Cerebellar cortex (tissue), 1 donor: ENCODE data around the gene DMRTA2.
A peak's percentile ranks its signal among the peaks of the same experiment; 100 is the strongest.

ENCODE experiments used
- DNase-seq: peaks from one replicate; pipeline ENCODE4 v3.0.0-alpha.2; 2015; ENCODE audit warnings: low spot score

Gene DMRTA2

GRCh38 chr1:50373532-50373931, 49.7 kb downstream of the DMRTA2 start:
- DNase-seq = no peak

- no peak for DNase-seq
Measured at GRCh38 chr1:50371749-50372148, 51.5 kb downstream of the DMRTA2 start.

- DNase-seq = peak; percentile 4
Measured at GRCh38 chr1:50369830-50370229, 53.4 kb downstream of the DMRTA2 start.

GRCh38 chr1:50369008-50369634, 54.1 kb downstream of the DMRTA2 start:
- no peak for DNase-seq

GRCh38 chr1:50368179-50369007, 54.9 kb downstream of the DMRTA2 start:
- peak; percentile 25 for DNase-seq
